Measurements from ENCODE around the gene KIAA1217. TPM values are rescaled to one million over a fixed set of nuclear protein-coding genes. Genes with fewer than 3 reads are reported as not detected.

KIAA1217 gene
- total RNA-seq, 1 experiment from 2014 or later = 18.6 TPM

- no peak overlapping the region for H3K18ac ChIP-seq (ENCODE audit: insufficient read length, low read depth, low read length)
- no peak overlapping the region for H2BK20ac ChIP-seq (ENCODE audit: low read depth, low read length, poor library complexity, severe bottlenecking)
- no CpG with 5 or more reads among the region's 3 CpGs for WGBS (ENCODE audit: extremely low coverage, insufficient read length, low lambda C conversion rate)
- no peak overlapping the region for H2BK15ac ChIP-seq (ENCODE audit: low read depth, low read length)
- H2BK5ac ChIP-seq (ENCODE audit: insufficient read length, low read length) = no peak overlapping the region
- no peak overlapping the region for H3K14ac ChIP-seq (ENCODE audit: insufficient read depth, low read length)
- H3K9ac ChIP-seq (ENCODE audit: extremely low read depth, insufficient read length, low read length) = no peak overlapping the region
- Mint-ChIP-seq H3K4me3 (no peak overlapping the region), H3K27me3 (ENCODE audit: low read depth) (peaks cover 10% of the 10 kb centered on the region), H3K36me3 (ENCODE audit: insufficient read depth in 1 of 3, low read depth in 3 of 3) (no peaks in the 10 kb centered on the region; a peak in 1 of 7 replicates), H3K27ac (0 out of 7 replicates have a peak overlapping the region, but pooled peaks of 1 of the 3 experiments have one; percentile 14), H3K4me1 (peaks cover 8 to 11% of the 10 kb centered on the region in 2 experiments), H3K9me3 (no peaks in the 10 kb centered on the region)
- no peak overlapping the region for H3T11ph ChIP-seq (ENCODE audit: low read length)
- H2AFZ ChIP-seq (ENCODE audit: low read length) = no peak overlapping the region
- no peak overlapping the region for H2AK5ac ChIP-seq (ENCODE audit: insufficient read length, low read length)
- H4K91ac ChIP-seq (ENCODE audit: insufficient read length, low read depth, low read length) = no peak overlapping the region
- no peak overlapping the region for H4K8ac ChIP-seq (replicated peaks; ENCODE audit: insufficient read length, low read depth, low read length)
- H3K23me2 ChIP-seq (ENCODE audit: insufficient read length, low read depth, low read length, poor library complexity, severe bottlenecking) = no peaks in the 10 kb centered on the region
- no peaks in the 10 kb centered on the region for H3K4me1 ChIP-seq (ENCODE audit: insufficient read depth, low read length)
- no peak overlapping the region for H3K56ac ChIP-seq (ENCODE audit: insufficient read length, low read depth, low read length)
- H3K27ac ChIP-seq (ENCODE audit: insufficient read length, low read depth, low read length) = no peak overlapping the region
- no peak overlapping the region for H4K5ac ChIP-seq (ENCODE audit: insufficient read length, low read depth, low read length)
- TF ChIP-seq, protein P1, sequence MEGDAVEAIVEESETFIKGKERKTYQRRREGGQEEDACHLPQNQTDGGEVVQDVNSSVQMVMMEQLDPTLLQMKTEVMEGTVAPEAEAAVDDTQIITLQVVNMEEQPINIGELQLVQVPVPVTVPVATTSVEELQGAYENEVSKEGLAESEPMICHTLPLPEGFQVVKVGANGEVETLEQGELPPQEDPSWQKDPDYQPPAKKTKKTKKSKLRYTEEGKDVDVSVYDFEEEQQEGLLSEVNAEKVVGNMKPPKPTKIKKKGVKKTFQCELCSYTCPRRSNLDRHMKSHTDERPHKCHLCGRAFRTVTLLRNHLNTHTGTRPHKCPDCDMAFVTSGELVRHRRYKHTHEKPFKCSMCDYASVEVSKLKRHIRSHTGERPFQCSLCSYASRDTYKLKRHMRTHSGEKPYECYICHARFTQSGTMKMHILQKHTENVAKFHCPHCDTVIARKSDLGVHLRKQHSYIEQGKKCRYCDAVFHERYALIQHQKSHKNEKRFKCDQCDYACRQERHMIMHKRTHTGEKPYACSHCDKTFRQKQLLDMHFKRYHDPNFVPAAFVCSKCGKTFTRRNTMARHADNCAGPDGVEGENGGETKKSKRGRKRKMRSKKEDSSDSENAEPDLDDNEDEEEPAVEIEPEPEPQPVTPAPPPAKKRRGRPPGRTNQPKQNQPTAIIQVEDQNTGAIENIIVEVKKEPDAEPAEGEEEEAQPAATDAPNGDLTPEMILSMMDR (conservative IDR thresholded peaks at IDR 0.05) = no peak
- H3K4me2 ChIP-seq (ENCODE audit: insufficient read depth, insufficient read length, low read length) = no peak overlapping the region
- no peak overlapping the region for H2BK12ac ChIP-seq (ENCODE audit: insufficient read length, low read depth, low read length)
- no peak overlapping the region for H3K4ac ChIP-seq (ENCODE audit: low read depth, low read length)
- no peaks in the 10 kb centered on the region for H3K79me1 ChIP-seq (ENCODE audit: insufficient read depth, low read depth, low read length, poor library complexity, severe bottlenecking)
- H3K9me3 ChIP-seq (ENCODE audit: control insufficient read depth, low read depth, low read length) = no peaks in the 10 kb centered on the region
- no peak overlapping the region for H3K23ac ChIP-seq (ENCODE audit: insufficient read length, low read depth, low read length)
- H3K79me2 ChIP-seq (ENCODE audit: insufficient read depth, low read length) = no peaks in the 10 kb centered on the region
- no peaks in the 10 kb centered on the region for H3K27me3 ChIP-seq (ENCODE audit: insufficient read depth, low read length)
- H2BK120ac ChIP-seq (ENCODE audit: low read depth, low read length, poor library complexity, severe bottlenecking) = no peak overlapping the region
- H4K20me1 ChIP-seq (ENCODE audit: control insufficient read depth, insufficient read depth, insufficient read length) = no peaks in the 10 kb centered on the region
- DNase-seq = no peak
Measured at GRCh38 chr10:24561453-24561852, 352.5 kb downstream of the KIAA1217 start.

Measured in H9 (cell line).